ENCODE results near the gene EPHA5.
A peak's percentile ranks its signal among the peaks of the same experiment; 100 is the strongest.

The EPHA5 gene

GRCh38 chr4:65624651-65625050 is 45.6 kb downstream of the EPHA5 start:
- DNase-seq (ENCODE audit: low read depth in 2 of 2) = no peak

- peak; percentile 44 to 45 for DNase-seq (ENCODE audit: low read depth in 2 of 2)
Measured at GRCh38 chr4:65623506-65623905, 46.8 kb downstream of the EPHA5 start.

- no peak for DNase-seq (ENCODE audit: low read depth in 2 of 2)
Measured at GRCh38 chr4:65617416-65617815, 52.9 kb downstream of the EPHA5 start.

DNA sequence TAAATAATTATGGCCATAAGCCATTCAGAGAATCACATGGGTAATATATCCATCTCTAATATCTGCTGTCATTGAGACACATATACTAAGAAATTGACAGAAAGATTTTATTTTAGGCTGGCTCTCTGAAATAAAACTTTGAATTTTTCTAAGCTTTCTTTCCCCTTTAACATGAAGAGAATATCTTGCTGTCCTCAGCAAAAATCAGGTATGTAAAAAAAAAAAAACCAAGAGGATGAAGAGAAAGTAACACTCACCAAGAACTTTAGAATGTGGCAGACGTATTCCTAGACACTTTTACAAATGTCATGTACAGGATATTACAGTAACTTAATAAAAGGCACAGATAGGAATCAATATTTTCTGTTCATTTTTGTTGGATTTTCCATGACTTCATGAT is 65.8 kb downstream of the EPHA5 start:
- DNase-seq (ENCODE audit: low read depth in 2 of 2) = no peak

DNA sequence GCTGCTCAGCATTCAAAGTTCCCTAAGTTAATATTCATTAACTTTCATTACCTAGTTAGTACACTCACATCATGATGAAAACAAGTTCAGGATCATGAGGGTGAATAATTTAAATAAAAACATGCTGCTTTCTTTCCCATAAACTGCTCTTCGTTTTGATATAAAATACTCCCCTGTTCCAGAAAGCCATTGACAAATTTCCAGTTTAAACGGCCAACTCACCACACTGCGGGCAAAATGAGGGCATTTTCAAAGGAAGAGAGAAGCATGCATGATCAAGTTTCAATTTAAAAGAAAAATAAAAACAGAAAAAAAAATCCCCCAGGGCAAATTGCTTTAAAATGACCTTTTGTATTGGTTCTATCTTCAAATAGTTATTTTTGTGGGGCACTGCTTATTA is 69.6 kb downstream of the EPHA5 start:
- DNase-seq (ENCODE audit: low read depth in 2 of 2) = no peak

DNA sequence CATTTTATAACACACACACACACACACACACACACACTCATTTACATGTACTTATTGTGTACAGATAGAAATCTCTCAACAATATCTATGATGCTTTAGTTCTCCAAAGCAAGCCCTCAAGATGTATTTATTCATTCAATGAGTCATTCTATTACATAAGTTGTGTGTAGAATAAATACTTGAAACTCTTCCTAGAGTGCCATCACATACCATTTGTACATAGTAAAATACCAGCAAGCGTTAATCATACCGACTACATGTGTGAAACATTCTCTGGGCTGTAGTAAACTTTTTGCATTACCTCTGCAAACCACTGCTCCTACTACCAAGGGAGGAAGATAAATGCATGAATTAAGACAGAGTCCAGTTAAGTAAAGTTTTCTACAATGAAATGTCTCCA is 70.9 kb downstream of the EPHA5 start:
- DNase-seq (ENCODE audit: low read depth in 2 of 2) = peak; percentile 36 to 37

- no peak for DNase-seq (ENCODE audit: low read depth in 2 of 2)
Measured at GRCh38 chr4:65597697-65598096, 72.6 kb downstream of the EPHA5 start.

- no peak for DNase-seq (ENCODE audit: low read depth in 2 of 2)
Measured at GRCh38 chr4:65592089-65592488, 78.2 kb downstream of the EPHA5 start.

DNA sequence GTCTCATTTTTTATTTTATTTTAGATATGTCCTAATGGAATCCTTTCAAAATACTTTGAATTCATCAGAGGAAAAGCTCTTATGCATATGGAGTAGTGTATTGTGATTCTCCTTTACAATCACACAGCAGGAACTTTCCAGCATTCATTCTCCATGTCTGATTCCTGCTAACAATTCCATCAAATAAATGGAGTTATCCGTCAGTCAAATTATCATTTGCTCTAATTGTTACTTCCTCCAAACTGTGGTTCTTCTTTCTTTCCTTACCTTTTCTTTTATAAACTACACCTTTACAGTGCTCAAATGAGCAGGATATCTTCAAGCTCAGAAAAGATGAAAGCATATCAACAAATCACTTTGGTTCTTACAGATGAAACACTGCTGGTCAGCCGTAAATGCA is 80.4 kb downstream of the EPHA5 start:
- DNase-seq (ENCODE audit: low read depth in 2 of 2) = no peak

GRCh38 chr4:65589331-65589730 is 81.0 kb downstream of the EPHA5 start:
- DNase-seq (ENCODE audit: low read depth in 2 of 2) = no peak

DNA sequence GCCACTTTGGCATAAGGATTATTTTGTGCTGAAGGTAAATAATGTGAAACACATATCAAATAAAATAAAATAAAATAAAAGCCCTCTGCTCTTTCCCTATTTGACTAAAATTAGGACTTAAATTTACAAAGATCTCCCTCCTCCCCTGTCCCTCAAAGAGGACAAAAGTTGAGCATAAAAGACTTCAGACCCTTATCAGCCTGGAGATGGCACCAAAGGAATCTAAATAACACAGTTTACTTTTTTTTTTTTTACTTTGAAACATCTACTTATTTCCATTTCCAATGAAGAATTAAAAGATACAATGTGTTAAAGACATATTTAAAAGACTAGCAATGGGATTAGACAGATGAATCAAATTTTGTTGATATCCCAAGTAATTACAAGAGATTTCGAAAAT is 89.7 kb downstream of the EPHA5 start:
- DNase-seq (ENCODE audit: low read depth in 2 of 2) = no peak

GRCh38 chr4:65566473-65566872 is 103.8 kb downstream of the EPHA5 start:
- no peak for DNase-seq (ENCODE audit: low read depth in 2 of 2)

- DNase-seq (ENCODE audit: low read depth in 2 of 2) = no peak
Measured at GRCh38 chr4:65561164-65561563, 109.1 kb downstream of the EPHA5 start.

DNA sequence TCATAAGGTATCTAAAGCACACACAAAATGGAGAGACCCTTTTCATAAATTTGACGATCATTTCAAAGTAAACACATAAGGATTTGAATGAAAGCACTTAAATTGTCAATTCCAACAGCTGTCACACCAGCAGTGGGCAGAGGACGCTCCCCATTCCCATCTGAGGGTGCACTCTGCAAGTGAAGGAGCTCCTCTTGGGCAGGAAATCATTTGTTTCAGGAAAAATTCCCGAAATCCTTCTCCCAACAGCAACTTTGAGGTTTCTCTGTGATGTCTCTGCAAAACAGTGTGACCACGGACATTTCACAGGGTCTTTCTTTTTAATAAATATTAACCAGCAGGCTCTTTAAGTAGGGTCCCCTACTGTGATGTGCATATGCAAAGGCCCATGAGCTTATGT is 111.0 kb downstream of the EPHA5 start:
- no peak for DNase-seq (ENCODE audit: low read depth in 2 of 2)

GRCh38 chr4:65552057-65552456 is 118.2 kb downstream of the EPHA5 start:
- DNase-seq (ENCODE audit: low read depth in 2 of 2) = no peak

GRCh38 chr4:65550500-65550899 is 119.8 kb downstream of the EPHA5 start:
- DNase-seq (ENCODE audit: low read depth in 2 of 2) = no peak

GRCh38 chr4:65546882-65547416 is 123.3 kb downstream of the EPHA5 start:
- DNase-seq (ENCODE audit: low read depth in 2 of 2) = no peak

DNA sequence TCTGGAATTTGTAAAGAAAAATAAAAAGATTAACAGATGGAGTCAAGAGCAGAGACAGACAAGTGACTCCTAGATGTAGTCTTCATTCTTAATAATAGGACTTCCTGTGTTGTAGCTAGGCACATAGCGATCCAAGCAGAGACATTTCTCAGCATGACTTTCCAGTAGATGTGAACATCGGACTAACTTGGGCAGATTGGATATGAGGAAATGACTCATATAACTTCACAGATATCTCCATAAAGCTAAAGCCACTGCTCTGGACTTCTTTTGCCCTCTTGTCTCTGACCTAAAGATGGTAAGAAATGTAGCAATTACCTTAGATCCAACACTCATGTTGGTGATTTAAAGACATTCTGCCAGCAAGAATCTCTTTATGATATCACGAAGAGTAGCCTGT is 131.7 kb downstream of the EPHA5 start:
- no peak for DNase-seq (ENCODE audit: low read depth in 2 of 2)

DNA sequence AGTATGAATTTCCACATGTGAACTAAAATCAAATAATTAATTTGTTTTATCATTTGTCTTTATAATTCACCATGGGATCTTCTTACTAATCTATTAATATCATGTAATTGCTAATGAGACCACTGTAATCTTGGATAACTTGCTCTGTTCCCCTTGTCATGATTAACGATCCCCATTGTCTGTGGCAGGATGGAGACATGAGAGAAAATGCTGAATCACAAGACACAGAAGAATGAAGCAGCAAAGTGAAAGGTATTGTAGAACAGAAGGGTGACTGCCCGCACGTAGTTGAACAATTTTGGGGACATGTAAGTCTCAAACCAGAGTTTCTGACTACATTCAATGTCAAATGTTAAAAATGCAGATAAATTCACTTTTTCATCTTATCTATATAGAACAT is 135.2 kb downstream of the EPHA5 start:
- DNase-seq (ENCODE audit: low read depth in 2 of 2) = no peak

GRCh38 chr4:65521666-65522065 is 148.6 kb downstream of the EPHA5 start:
- DNase-seq (ENCODE audit: low read depth in 2 of 2) = no peak

GRCh38 chr4:65515646-65516045 is 154.6 kb downstream of the EPHA5 start:
- no peak for DNase-seq (ENCODE audit: low read depth in 2 of 2)

DNA sequence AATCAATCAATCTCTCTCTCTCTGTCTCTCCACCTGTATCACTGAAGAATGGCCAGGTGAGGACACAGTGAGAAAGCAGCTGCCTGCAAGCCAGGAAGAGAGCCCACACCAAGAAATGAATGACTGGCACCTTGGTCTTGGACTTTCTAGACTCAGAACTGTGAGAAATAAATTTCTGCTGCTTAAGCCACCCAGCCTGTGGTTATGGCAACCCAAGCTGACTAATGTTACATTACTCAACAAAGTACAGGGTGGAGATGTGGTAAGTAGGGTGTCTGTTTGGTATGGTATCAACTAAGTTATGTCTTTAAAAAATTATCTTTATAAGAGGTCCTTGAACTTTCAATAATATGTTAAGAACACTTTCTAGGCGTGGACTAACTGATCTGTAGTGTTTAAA is 159.3 kb downstream of the EPHA5 start:
- DNase-seq (ENCODE audit: low read depth in 2 of 2) = peak in 1 of 2 experiments; percentile 20

GRCh38 chr4:65508168-65508567 is 162.1 kb downstream of the EPHA5 start:
- peak; percentile 88 for DNase-seq (ENCODE audit: low read depth in 2 of 2)

GRCh38 chr4:65502131-65502701 is 168.1 kb downstream of the EPHA5 start:
- peak; percentile 66 to 73 for DNase-seq (ENCODE audit: low read depth in 2 of 2)
